Gastrocnemius medialis (tissue), 4 donors: Measurements from ENCODE around the gene MAP1LC3B2. TPM values are rescaled to one million over a fixed set of nuclear protein-coding genes. Genes with fewer than 3 reads are reported as not detected.

Source experiments
- ATAC-seq, 2 donors: fragments of 150-250 bp; one replicate each; pipeline ENCODE4 v1.9.1; 2016
- DNase-seq, 2 donors: peaks; one replicate each; pipeline ENCODE4 v3.0.0-alpha.2; 2019
- H3K27ac ChIP-seq, 4 donors: fragments of 200-600 bp; sonication (generic); 1 replicate in 1 of 4; 2 replicates in 3 of 4; pipeline ENCODE4 v1.5.1; 2016 to 2018; ENCODE audit warnings: mild to moderate bottlenecking in 2 of 4, moderate library complexity in 1 of 4
- H3K27me3 ChIP-seq, 3 donors: fragments of 200-600 bp; sonication (generic) in 2 of 3; 1 replicate in 1 of 3; 2 replicates in 2 of 3; pipeline versions ENCODE4 v1.5.1 to v1.6.0; 2016 to 2019; ENCODE audit warnings: mild to moderate bottlenecking in 1 of 3, moderate library complexity in 1 of 3
- H3K36me3 ChIP-seq, 2 donors: fragments of 200-600 bp; sonication (generic) in 1 of 2; one replicate each; pipeline ENCODE4 v1.5.1; 2017 to 2018
- H3K4me1 ChIP-seq, 2 donors: fragments of 200-600 bp; sonication (generic) in 1 of 2; one replicate each; pipeline ENCODE4 v1.5.1; 2016 to 2017; ENCODE audit warnings: mild to moderate bottlenecking in 2 of 2
- H3K4me3 ChIP-seq, 4 donors: fragments of 200-600 bp; sonication (generic) in 3 of 4; 1 replicate in 1 of 4; 2 replicates in 3 of 4; pipeline ENCODE4 v1.5.1; 2016 to 2019; ENCODE audit warnings: mild to moderate bottlenecking in 2 of 4
- H3K9me3 ChIP-seq, 3 donors: fragments of 200-600 bp; sonication (generic) in 2 of 3; 1 replicate in 1 of 3; 2 replicates in 2 of 3; pipeline ENCODE4 v1.5.1; 2016 to 2019
- POLR2A ChIP-seq, 2 donors: fragments of 450-650 bp; IDR thresholded peaks; one replicate each; pipeline ENCODE4 v1.6.1; 2017; ENCODE audit warnings: antibody characterized with exemption in 2 of 2, mild to moderate bottlenecking in 2 of 2, moderate library complexity in 2 of 2
- in situ Hi-C, 4 donors: fragments of 200-750 bp; cut with MboI; loops; one replicate each; pipeline versions ENCODE4 v1.15.0 to v1.8.0; 2017; ENCODE audit warnings: low sequenced_read_pairs in 4 of 4
- intact Hi-C: fragments of 100-400 bp; cut with DNase I; formaldehyde crosslinking; loops from one replicate; pipeline ENCODE4 v1.15.1; 2023; ENCODE audit warnings: low total_unique reads
- total RNA-seq, 4 donors: library from RNA; depleted of rRNA; stranded (reverse); fragments of >200 nt; gene quantifications; one replicate each; pipeline versions ENCODE4 v1.1.0 to v1.2.3, GENCODE V29; 2016
- TF ChIP-seq, protein P1 (sequence below), 5 experiments: fragments of 450-650 bp in 3 of 5; fragments of 200-600 bp in 2 of 5; sonication (generic) in 2 of 5; IDR thresholded peaks in 4 of 5; conservative IDR thresholded peaks in 1 of 5; 1 replicate in 4 of 5; 2 replicates in 1 of 5; pipeline ENCODE4 v1.5.1; 2016 to 2019; ENCODE audit warnings: antibody characterized with exemption in 5 of 5, mild to moderate bottlenecking in 3 of 5, moderate library complexity in 3 of 5

The MAP1LC3B2 gene
- total RNA-seq, 4 donors from 2014 or later: 0.68 to 2.5 (median 1.4) TPM

- no peaks in the 10 kb centered on the region for H3K27me3 ChIP-seq
- in situ Hi-C loops (loop anchor here in 2 of 4 donors (25.0 kb wide), 2 partner anchors 357 to 632 kb away; no protein-coding TSS in a partner anchor), intact Hi-C loops (no loop called here)
- DNase-seq (no peak), ATAC-seq (no peak)
- H3K4me3 ChIP-seq: no peak overlapping the region
- H3K9me3 ChIP-seq: no peaks in the 10 kb centered on the region
- H3K4me1 ChIP-seq: peaks cover 0 to 10% of the 10 kb centered on the region in 2 donors
- no peak overlapping the region for H3K27ac ChIP-seq
- TF ChIP-seq POLR2A (IDR thresholded peaks at IDR 0.05): no peak
- TF ChIP-seq, protein P1, sequence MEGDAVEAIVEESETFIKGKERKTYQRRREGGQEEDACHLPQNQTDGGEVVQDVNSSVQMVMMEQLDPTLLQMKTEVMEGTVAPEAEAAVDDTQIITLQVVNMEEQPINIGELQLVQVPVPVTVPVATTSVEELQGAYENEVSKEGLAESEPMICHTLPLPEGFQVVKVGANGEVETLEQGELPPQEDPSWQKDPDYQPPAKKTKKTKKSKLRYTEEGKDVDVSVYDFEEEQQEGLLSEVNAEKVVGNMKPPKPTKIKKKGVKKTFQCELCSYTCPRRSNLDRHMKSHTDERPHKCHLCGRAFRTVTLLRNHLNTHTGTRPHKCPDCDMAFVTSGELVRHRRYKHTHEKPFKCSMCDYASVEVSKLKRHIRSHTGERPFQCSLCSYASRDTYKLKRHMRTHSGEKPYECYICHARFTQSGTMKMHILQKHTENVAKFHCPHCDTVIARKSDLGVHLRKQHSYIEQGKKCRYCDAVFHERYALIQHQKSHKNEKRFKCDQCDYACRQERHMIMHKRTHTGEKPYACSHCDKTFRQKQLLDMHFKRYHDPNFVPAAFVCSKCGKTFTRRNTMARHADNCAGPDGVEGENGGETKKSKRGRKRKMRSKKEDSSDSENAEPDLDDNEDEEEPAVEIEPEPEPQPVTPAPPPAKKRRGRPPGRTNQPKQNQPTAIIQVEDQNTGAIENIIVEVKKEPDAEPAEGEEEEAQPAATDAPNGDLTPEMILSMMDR (IDR thresholded peaks at IDR 0.05 in 4 of 5, conservative IDR thresholded peaks at IDR 0.05 in 1 of 5): no peak
- no peaks in the 10 kb centered on the region for H3K36me3 ChIP-seq
These were observed 60.1 kb downstream of the MAP1LC3B2 start for GRCh38 chr12:116619246-116619645.

DNA sequence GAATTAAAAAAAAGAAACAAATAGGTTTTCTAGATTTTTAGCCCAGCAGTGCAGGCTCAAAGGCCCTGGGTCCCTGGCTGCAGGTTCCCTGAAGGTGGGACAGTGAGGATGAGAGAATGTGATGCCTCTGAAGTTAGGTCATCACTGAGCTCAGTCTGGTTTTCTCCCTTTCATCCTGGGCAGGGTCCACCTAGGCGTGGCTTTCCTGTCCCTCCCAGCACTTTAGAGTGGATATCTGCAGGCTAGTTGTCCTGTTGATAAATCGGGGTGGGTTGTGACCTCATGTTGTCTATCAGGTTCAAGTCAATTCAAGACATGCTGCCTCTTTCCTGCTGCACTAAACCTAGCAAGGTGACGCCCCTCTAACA is 60.9 kb downstream of the MAP1LC3B2 start:
- DNase-seq (no peak), ATAC-seq (no peak)
- Histone ChIP-seq H3K4me1 (peaks cover 0 to 10% of the 10 kb centered on the region in 2 donors), H3K9me3 (no peaks in the 10 kb centered on the region), H3K27me3 (no peaks in the 10 kb centered on the region), H3K27ac (no peak overlapping the region), H3K4me3 (no peak overlapping the region), H3K36me3 (no peaks in the 10 kb centered on the region)
- intact Hi-C loops: no loop called here
- TF ChIP-seq, protein P1 (IDR thresholded peaks at IDR 0.05 in 4 of 5, conservative IDR thresholded peaks at IDR 0.05 in 1 of 5): no peak
- no peak for TF ChIP-seq POLR2A (IDR thresholded peaks at IDR 0.05)
- in situ Hi-C loops: loop anchor here in 2 of 4 donors (25.0 kb wide), 2 partner anchors 358 to 633 kb away; no protein-coding TSS in a partner anchor

DNA sequence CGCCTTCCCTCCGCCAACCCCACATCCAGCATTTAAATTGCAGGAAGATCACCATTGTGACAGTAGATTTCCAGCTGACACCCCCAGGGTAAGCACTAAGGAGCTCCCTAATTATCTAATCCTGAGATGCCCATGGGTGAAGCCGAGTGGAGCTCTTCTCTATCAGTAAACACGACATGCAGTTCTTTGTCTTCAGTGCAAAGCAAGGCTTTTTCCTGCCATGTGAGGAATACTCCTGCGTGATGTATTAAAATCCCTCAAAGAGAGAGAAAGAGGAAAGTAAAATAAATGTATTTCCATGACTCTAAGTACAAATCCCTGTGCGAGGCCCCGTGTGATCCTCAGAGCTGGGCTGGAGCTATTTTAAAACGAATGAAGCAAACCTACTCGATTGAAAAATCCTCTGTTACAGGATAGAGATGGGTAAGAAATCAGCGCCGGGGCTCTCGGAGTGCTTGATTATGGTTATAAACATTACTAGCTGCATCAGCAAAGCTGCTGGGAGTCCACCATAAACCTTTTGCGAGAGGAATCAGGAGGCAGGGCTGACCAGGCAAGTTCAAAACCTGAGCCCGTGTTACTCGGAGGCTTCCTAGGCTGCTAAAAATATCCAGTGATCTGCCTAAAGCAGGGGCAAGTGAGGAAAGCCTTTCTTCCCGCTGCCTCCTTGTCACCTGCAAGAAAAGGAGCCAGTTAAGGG is 61.5 kb downstream of the MAP1LC3B2 start:
- DNase-seq: no peak

DNA sequence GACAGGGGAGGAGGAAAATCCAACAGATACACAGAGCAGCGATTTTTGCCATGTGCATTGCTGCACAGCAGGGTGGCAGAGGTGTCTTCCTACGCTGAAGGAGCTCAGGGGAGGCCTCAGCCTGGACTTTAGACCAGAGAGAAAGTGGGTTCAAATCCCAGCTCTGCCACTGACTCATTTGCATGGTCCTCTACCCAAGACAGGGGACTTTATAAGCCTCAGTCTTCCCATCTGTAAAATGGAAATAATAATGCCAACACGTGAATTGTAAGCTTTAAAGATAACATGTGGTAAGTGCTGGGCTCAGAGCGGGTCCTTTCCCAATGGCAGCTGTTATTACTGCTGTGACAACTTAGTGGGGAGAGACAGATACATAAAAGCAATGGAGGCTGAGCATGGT is 62.0 kb downstream of the MAP1LC3B2 start:
- no peak overlapping the region for H3K27ac ChIP-seq
- H3K9me3 ChIP-seq: no peaks in the 10 kb centered on the region
- H3K36me3 ChIP-seq: no peaks in the 10 kb centered on the region
- TF ChIP-seq, protein P1 (IDR thresholded peaks at IDR 0.05 in 4 of 5, conservative IDR thresholded peaks at IDR 0.05 in 1 of 5): no peak
- no peak for TF ChIP-seq POLR2A (IDR thresholded peaks at IDR 0.05)
- in situ Hi-C loops (loop anchor here in 2 of 4 donors (25.0 kb wide), 2 partner anchors 359 to 634 kb away; no protein-coding TSS in a partner anchor), intact Hi-C loops (no loop called here)
- peaks cover 0 to 10% of the 10 kb centered on the region in 2 donors for H3K4me1 ChIP-seq
- DNase-seq (no peak), ATAC-seq (no peak)
- no peaks in the 10 kb centered on the region for H3K27me3 ChIP-seq
- no peak overlapping the region for H3K4me3 ChIP-seq

More for the DNA sequence above, 61.5 kb downstream of the MAP1LC3B2 start:
- in situ Hi-C loops: loop anchor here in 2 of 4 donors (25.0 kb wide), 2 partner anchors 358 to 633 kb away; no protein-coding TSS in a partner anchor
- H3K4me1 ChIP-seq: peaks cover 0 to 10% of the 10 kb centered on the region in 2 donors
- intact Hi-C loops: no loop called here
- no peak overlapping the region for H3K27ac ChIP-seq
- H3K27me3 ChIP-seq: no peaks in the 10 kb centered on the region
- no peak overlapping the region for H3K4me3 ChIP-seq
- no peak for ATAC-seq
- no peaks in the 10 kb centered on the region for H3K36me3 ChIP-seq
- H3K9me3 ChIP-seq: no peaks in the 10 kb centered on the region
- TF ChIP-seq, protein P1 (IDR thresholded peaks at IDR 0.05 in 4 of 5, conservative IDR thresholded peaks at IDR 0.05 in 1 of 5): no peak
- TF ChIP-seq POLR2A (IDR thresholded peaks at IDR 0.05): no peak
